Measurements from ENCODE around the gene MYH9.

Gene MYH9

DNA sequence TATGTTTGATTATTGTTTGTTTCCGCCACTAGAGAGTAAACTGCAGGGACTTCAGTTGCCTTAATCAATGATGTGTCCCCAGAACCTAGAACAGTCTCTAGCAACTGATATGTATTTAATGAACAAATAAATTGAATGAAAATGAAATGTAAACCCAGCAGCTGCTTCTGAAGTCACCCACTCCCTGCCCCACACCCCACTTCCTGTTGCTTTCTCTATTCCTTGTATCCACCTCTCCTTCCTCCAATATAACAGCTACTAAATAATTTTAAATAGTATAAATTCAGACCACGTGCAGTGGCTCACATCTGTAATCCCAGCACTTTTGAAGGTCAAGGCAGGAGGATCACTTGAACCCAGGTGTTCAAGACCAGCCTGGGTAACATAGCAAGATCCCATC, 15.8 kb downstream of the MYH9 start:
- in situ Hi-C loops (cut with MboI; ENCODE audit: low sequenced_read_pairs, unreplicated experiment) = no loop called here
- DNase-seq (ENCODE audit: low spot score) = no peak
- TF ChIP-seq, protein P1, sequence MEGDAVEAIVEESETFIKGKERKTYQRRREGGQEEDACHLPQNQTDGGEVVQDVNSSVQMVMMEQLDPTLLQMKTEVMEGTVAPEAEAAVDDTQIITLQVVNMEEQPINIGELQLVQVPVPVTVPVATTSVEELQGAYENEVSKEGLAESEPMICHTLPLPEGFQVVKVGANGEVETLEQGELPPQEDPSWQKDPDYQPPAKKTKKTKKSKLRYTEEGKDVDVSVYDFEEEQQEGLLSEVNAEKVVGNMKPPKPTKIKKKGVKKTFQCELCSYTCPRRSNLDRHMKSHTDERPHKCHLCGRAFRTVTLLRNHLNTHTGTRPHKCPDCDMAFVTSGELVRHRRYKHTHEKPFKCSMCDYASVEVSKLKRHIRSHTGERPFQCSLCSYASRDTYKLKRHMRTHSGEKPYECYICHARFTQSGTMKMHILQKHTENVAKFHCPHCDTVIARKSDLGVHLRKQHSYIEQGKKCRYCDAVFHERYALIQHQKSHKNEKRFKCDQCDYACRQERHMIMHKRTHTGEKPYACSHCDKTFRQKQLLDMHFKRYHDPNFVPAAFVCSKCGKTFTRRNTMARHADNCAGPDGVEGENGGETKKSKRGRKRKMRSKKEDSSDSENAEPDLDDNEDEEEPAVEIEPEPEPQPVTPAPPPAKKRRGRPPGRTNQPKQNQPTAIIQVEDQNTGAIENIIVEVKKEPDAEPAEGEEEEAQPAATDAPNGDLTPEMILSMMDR (IDR thresholded peaks at IDR 0.05; ENCODE audit: borderline replicate concordance, control extremely low read depth, extremely low read depth, insufficient read depth, missing control alignments) = no peak

DNA sequence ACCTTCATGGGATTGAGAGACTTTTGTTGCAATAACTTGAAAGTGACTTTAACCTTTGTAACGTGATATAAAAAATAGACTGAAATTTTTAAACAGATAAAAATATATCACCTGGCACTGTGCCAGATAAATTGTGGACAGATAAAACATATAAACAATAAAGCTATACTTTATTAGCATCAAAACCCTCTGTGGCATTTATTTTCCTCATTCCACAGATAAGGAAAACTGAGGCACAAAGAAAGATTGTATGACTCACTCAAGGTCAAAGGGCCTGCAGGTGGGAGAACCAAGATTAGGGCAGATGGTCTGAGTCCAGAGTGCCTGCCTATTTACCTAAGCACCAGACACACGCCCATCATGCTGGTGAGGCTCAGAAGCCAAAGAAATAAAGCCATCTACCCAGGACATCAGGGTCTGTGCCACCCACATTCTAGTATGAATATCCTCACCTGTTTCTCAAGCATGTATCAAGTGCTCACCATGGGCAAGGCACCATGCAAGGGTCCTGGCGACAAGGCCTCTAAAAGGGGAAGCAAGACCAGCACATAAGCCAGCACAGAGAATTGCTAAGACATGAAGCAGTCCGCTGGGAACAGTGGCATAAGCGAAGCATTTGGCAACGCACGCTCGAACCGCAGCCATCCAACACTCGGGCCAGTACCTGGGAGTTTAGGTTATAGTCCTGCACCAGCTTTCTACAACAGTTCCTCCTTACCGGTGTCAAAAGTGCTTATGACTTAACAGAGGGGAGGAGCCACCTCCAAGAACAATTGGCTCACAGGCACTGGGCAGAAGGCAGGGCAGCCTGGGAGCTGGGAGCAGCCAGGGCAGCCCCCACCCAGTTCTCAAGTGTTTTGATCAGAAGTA, 17.6 kb downstream of the MYH9 start:
- in situ Hi-C loops (cut with MboI; ENCODE audit: low sequenced_read_pairs, unreplicated experiment) = no loop called here
- DNase-seq (ENCODE audit: low spot score) = no peak
- TF ChIP-seq, protein P1 (IDR thresholded peaks at IDR 0.05; ENCODE audit: borderline replicate concordance, control extremely low read depth, extremely low read depth, insufficient read depth, missing control alignments) = no peak

GRCh38 chr22:36369004-36369921, 18.5 kb downstream of the MYH9 start:
- in situ Hi-C loops (cut with MboI; ENCODE audit: low sequenced_read_pairs, unreplicated experiment) = no loop called here
- no peak for DNase-seq (ENCODE audit: low spot score)
- TF ChIP-seq, protein P1 (IDR thresholded peaks at IDR 0.05; ENCODE audit: borderline replicate concordance, control extremely low read depth, extremely low read depth, insufficient read depth, missing control alignments) = no peak

DNA sequence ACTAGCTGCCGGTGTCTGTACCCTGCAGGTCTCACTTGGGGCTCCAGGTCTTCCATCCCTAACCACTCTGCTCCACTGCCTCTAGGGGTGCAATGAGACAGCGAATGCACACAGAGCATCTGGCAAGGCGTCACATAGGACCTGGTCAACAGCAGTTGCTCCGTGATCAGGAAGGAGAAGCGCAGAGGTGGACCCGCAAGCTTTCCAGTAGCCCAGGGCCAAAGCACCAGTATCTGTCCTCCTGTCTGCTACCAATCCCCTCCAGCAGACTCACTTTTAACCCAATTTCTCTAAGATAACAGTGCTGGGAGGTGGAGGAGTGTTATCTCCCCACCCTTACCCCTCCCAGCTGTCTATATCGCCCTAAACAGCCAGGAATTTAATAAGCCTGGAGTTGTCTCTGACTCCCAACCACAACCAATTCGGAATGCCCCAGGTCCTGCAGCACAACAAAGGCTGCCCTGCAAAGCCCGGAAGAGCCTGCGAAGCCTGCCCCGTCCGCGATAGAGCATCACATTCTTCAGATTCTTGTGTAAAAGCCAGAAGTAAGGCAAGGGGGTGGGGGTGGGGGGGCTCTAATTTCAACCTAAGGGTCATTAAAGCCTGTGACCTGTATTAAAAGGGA, 19.3 kb downstream of the MYH9 start:
- DNase-seq (ENCODE audit: low spot score) = no peak
- in situ Hi-C loops (cut with MboI; ENCODE audit: low sequenced_read_pairs, unreplicated experiment) = no loop called here

GRCh38 chr22:36367479-36367878, 20.3 kb downstream of the MYH9 start:
- in situ Hi-C loops (cut with MboI; ENCODE audit: low sequenced_read_pairs, unreplicated experiment) = no loop called here
- TF ChIP-seq, protein P1 (IDR thresholded peaks at IDR 0.05; ENCODE audit: borderline replicate concordance, control extremely low read depth, extremely low read depth, insufficient read depth, missing control alignments) = no peak
- no peak for DNase-seq (ENCODE audit: low spot score)

More for the DNA sequence above, 19.3 kb downstream of the MYH9 start:
- TF ChIP-seq, protein P1 (IDR thresholded peaks at IDR 0.05; ENCODE audit: borderline replicate concordance, control extremely low read depth, extremely low read depth, insufficient read depth, missing control alignments) = no peak

GRCh38 chr22:36367066-36367465, 20.7 kb downstream of the MYH9 start:
- TF ChIP-seq, protein P1 (IDR thresholded peaks at IDR 0.05; ENCODE audit: borderline replicate concordance, control extremely low read depth, extremely low read depth, insufficient read depth, missing control alignments) = no peak
- in situ Hi-C loops (cut with MboI; ENCODE audit: low sequenced_read_pairs, unreplicated experiment) = no loop called here
- DNase-seq (ENCODE audit: low spot score) = no peak
